WTC11 (cell line): ENCODE data around the gene AAGAB. TPM values are rescaled to one million over a fixed set of nuclear protein-coding genes. Genes with fewer than 3 reads are reported as not detected.

Experiments used
- ATAC-seq: fragments of 200-7000 bp; cut with Tn5 transposase; 2 replicates; pipeline ENCODE4 v1.10.0; 2021; ENCODE audit warnings: mild to moderate bottlenecking, moderate library complexity
- CTCF ChIA-PET: fragments of 300-600 bp; sonication (Branson Sonifier 250); formaldehyde crosslinking; loops from one replicate; lab custom pipeline; 2021; ENCODE audit warnings: antibody characterized with exemption; lab: Charles Lee
- POLR2A ChIA-PET: fragments of 350-600 bp; sonication (Branson Sonifier 250); formaldehyde crosslinking; loops from one replicate; lab custom pipeline; 2021; ENCODE audit warnings: antibody characterized with exemption; lab: Charles Lee
- DNase-seq: peaks from one replicate; pipeline ENCODE4 v3.0.0; 2021; ENCODE audit warnings: low spot score
- H3K27ac Mint-ChIP-seq: 2 replicates; pipeline ENCODE4 v1.8.0; 2021; ENCODE audit warnings: mixed read lengths
- H3K27me3 Mint-ChIP-seq: 2 replicates; pipeline ENCODE4 v1.8.0; 2021; ENCODE audit warnings: low read depth, mild to moderate bottlenecking, moderate library complexity, mixed read lengths
- H3K36me3 Mint-ChIP-seq: 2 replicates; pipeline ENCODE4 v1.8.0; 2021; ENCODE audit warnings: mixed read lengths
- H3K4me1 Mint-ChIP-seq: 2 replicates; pipeline ENCODE4 v1.8.0; 2022; ENCODE audit warnings: mixed read lengths
- H3K4me3 Mint-ChIP-seq: 2 replicates; pipeline ENCODE4 v1.8.0; 2021; ENCODE audit warnings: mild to moderate bottlenecking, moderate library complexity, mixed read lengths
- H3K9me3 Mint-ChIP-seq: 2 replicates; pipeline ENCODE4 v1.8.0; 2021; ENCODE audit warnings: mixed read lengths
- CREB1 ChIP-seq: sonication (generic); formaldehyde crosslinking; IDR thresholded peaks from 2 replicates; pipeline ENCODE4 v1.8.0; 2023; ENCODE audit warnings: mild to moderate bottlenecking, missing genetic modification reagents
- CTCF ChIP-seq: fragments of 200-600 bp; IDR thresholded peaks from 2 replicates; pipeline ENCODE4 v1.8.0; 2022; ENCODE audit warnings: antibody characterized with exemption
- E2F5 ChIP-seq: sonication (generic); formaldehyde crosslinking; IDR thresholded peaks from 2 replicates; pipeline ENCODE4 v1.8.1; 2022; ENCODE audit warnings: mild to moderate bottlenecking, moderate library complexity, missing genetic modification reagents
- ESRRA ChIP-seq: sonication (generic); formaldehyde crosslinking; IDR thresholded peaks from 2 replicates; pipeline ENCODE4 v1.8.1; 2022; ENCODE audit warnings: mild to moderate bottlenecking, missing genetic modification reagents, borderline replicate concordance
- ETV6 ChIP-seq: sonication (generic); formaldehyde crosslinking; IDR thresholded peaks from 2 replicates; pipeline ENCODE4 v1.8.1; 2022; ENCODE audit warnings: mild to moderate bottlenecking, missing genetic modification reagents
- FOXJ3 ChIP-seq: sonication (generic); formaldehyde crosslinking; IDR thresholded peaks from 2 replicates; pipeline ENCODE4 v1.9.0; 2021; ENCODE audit warnings: missing genetic modification reagents, mild to moderate bottlenecking, borderline replicate concordance
- FOXP1 ChIP-seq: sonication (generic); formaldehyde crosslinking; IDR thresholded peaks from 2 replicates; pipeline ENCODE4 v1.8.0; 2022; ENCODE audit warnings: missing genetic modification reagents, mild to moderate bottlenecking, moderate library complexity, borderline replicate concordance
- GABPB1 ChIP-seq: sonication (generic); formaldehyde crosslinking; IDR thresholded peaks from 2 replicates; pipeline ENCODE4 v1.8.1; 2023; ENCODE audit warnings: mild to moderate bottlenecking, missing genetic modification reagents
- GTF2I ChIP-seq: fragments of 250-450 bp; sonication (Bioruptor Pico); conservative IDR thresholded peaks from 2 replicates; pipeline ENCODE4 v1.4.0; 2021; ENCODE audit warnings: mild to moderate bottlenecking
- JUN ChIP-seq: sonication (generic); formaldehyde crosslinking; IDR thresholded peaks from 2 replicates; pipeline ENCODE4 v1.8.0; 2023; ENCODE audit warnings: mild to moderate bottlenecking, missing genetic modification reagents
- KAT7 ChIP-seq: sonication (generic); formaldehyde crosslinking; IDR thresholded peaks from 2 replicates; pipeline ENCODE4 v1.8.1; 2023; ENCODE audit warnings: missing genetic modification reagents, mild to moderate bottlenecking, borderline replicate concordance
- MAX ChIP-seq: sonication (generic); formaldehyde crosslinking; IDR thresholded peaks from 2 replicates; pipeline ENCODE4 v1.8.0; 2022; ENCODE audit warnings: mild to moderate bottlenecking, missing genetic modification reagents
- MYBL2 ChIP-seq: sonication (generic); formaldehyde crosslinking; IDR thresholded peaks from 2 replicates; pipeline ENCODE4 v1.8.1; 2023; ENCODE audit warnings: mild to moderate bottlenecking, moderate library complexity, missing genetic modification reagents
- NFE2L1 ChIP-seq: sonication (generic); formaldehyde crosslinking; IDR thresholded peaks from 2 replicates; pipeline ENCODE4 v1.8.1; 2023; ENCODE audit warnings: missing genetic modification reagents
- NFYB ChIP-seq: sonication (generic); formaldehyde crosslinking; conservative IDR thresholded peaks from 2 replicates; pipeline ENCODE4 v1.8.0; 2022; ENCODE audit warnings: low read depth, missing genetic modification reagents
- SMAD4 ChIP-seq: sonication (generic); formaldehyde crosslinking; IDR thresholded peaks from 2 replicates; pipeline ENCODE4 v1.8.0; 2022; ENCODE audit warnings: mild to moderate bottlenecking, missing genetic modification reagents
- SOX15 ChIP-seq: fragments of 250-450 bp; sonication (Bioruptor Pico); IDR thresholded peaks from 2 replicates; pipeline ENCODE4 v1.9.0; 2021; ENCODE audit warnings: mild to moderate bottlenecking
- SP1 ChIP-seq: sonication (generic); formaldehyde crosslinking; conservative IDR thresholded peaks from 2 replicates; pipeline ENCODE4 v1.8.1; 2022; ENCODE audit warnings: missing genetic modification reagents
- TEAD1 ChIP-seq: sonication (generic); formaldehyde crosslinking; IDR thresholded peaks from 2 replicates; pipeline ENCODE4 v1.8.0; 2022; ENCODE audit warnings: mild to moderate bottlenecking, missing genetic modification reagents
- TP53 ChIP-seq: sonication (generic); formaldehyde crosslinking; IDR thresholded peaks from 2 replicates; pipeline ENCODE4 v1.8.1; 2023; ENCODE audit warnings: mild to moderate bottlenecking, missing genetic modification reagents
- ZNF121 ChIP-seq: sonication (generic); formaldehyde crosslinking; IDR thresholded peaks from 2 replicates; pipeline ENCODE4 v1.8.0; 2023; ENCODE audit warnings: missing genetic modification reagents
- ZNF138 ChIP-seq: sonication (generic); formaldehyde crosslinking; conservative IDR thresholded peaks from 2 replicates; pipeline ENCODE4 v1.8.1; 2022; ENCODE audit warnings: mild to moderate bottlenecking, moderate library complexity, missing genetic modification reagents
- ZNF263 ChIP-seq: sonication (generic); formaldehyde crosslinking; IDR thresholded peaks from 2 replicates; pipeline ENCODE4 v1.8.1; 2022; ENCODE audit warnings: low read depth, mild to moderate bottlenecking, moderate library complexity, missing genetic modification reagents
- total RNA-seq: library from RNA; stranded (reverse); gene quantifications from 3 replicates; pipeline ENCODE4 v1.2.3, GENCODE V29; 2021
- TF ChIP-seq, protein P1 (sequence below): fragments of 250-450 bp; sonication (Bioruptor Pico); IDR thresholded peaks from 2 replicates; pipeline ENCODE4 v1.9.0; 2021; ENCODE audit warnings: moderate library complexity, mild to moderate bottlenecking, inconsistent platforms, borderline replicate concordance
- TF ChIP-seq, protein P2 (sequence below): sonication (generic); formaldehyde crosslinking; IDR thresholded peaks from 2 replicates; pipeline ENCODE4 v1.8.1; 2022; ENCODE audit warnings: mild to moderate bottlenecking, missing genetic modification reagents, moderate library complexity, borderline replicate concordance
- TF ChIP-seq, protein P3 (sequence below): sonication (generic); formaldehyde crosslinking; IDR thresholded peaks from 2 replicates; pipeline ENCODE4 v1.8.1; 2023; ENCODE audit warnings: mild to moderate bottlenecking, missing genetic modification reagents, moderate library complexity
- TF ChIP-seq, protein P4 (sequence below): sonication (generic); formaldehyde crosslinking; IDR thresholded peaks from 2 replicates; pipeline ENCODE4 v1.8.0; 2022; ENCODE audit warnings: mild to moderate bottlenecking, missing genetic modification reagents

Gene AAGAB
- total RNA-seq, 1 experiment from 2014 or later: 41.7 TPM

- POLR2A ChIA-PET: interaction anchor here (1.1 to 1.2 kb wide), 2 partner anchors 17 to 100 kb away, joined by 3 to 4 read pairs; no protein-coding TSS in a partner anchor
- CTCF ChIA-PET: interaction anchor here (0.5 to 2.9 kb wide), 26 partner anchors 10 to 543 kb away, joined by 3 to 16 read pairs (median 4); no protein-coding TSS in a partner anchor
- Mint-ChIP-seq H3K36me3 (peaks cover 15% of the 10 kb centered on the region), H3K4me1 (peaks cover 82% of the 10 kb centered on the region), H3K27me3 (no peaks in the 10 kb centered on the region), H3K27ac (peak overlapping the region; percentile 97), H3K4me3 (peak overlapping the region; percentile 47), H3K9me3 (no peaks in the 10 kb centered on the region)
- DNase-seq (peak; percentile 45), ATAC-seq (peak; percentile 85)
- TF ChIP-seq NFE2L1 (CRISPR knock-in tag) (no peak), ZNF121 (CRISPR knock-in tag) (0 out of 2 replicates have a peak, but pooled peaks have one; percentile 7), GABPB1 (CRISPR knock-in tag) (no peak), SP1 (CRISPR knock-in tag) (no peak), TP53 (0 out of 2 replicates have a peak, but pooled peaks have one; percentile 12), ETV6 (CRISPR knock-in tag) (peak; percentile 76)
Observed at GRCh38 chr15:67165254-67166253, 88.9 kb downstream of the AAGAB start.

DNA sequence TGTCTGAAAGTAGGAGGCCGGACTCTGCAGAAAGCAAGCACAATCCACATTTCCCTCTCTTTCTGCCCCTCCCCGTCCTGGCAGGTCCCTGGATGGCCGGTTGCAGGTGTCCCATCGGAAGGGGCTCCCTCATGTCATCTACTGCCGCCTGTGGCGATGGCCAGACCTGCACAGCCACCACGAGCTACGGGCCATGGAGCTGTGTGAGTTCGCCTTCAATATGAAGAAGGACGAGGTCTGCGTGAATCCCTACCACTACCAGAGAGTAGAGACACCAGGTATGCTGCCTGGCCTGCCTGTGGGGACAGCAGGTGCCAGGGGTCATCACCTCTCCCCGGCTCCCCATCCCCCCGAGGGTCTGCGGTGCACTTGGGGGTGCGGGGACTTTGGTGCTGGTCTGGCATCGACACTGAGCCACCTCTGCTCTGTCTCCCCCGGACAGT lies 89.6 kb downstream of the AAGAB start:
- ChIA-PET CTCF (interaction anchor here (0.5 to 2.9 kb wide), 26 partner anchors 11 to 542 kb away, joined by 3 to 16 read pairs (median 4); no protein-coding TSS in a partner anchor), POLR2A (interaction anchor here (1.2 kb wide), 1 partner anchor 99 kb away, joined by 3 read pairs; no protein-coding TSS in a partner anchor)
- Mint-ChIP-seq H3K4me1 (peaks cover 76% of the 10 kb centered on the region), H3K4me3 (0 out of 2 replicates have a peak overlapping the region, but pooled peaks have one; percentile 18), H3K27ac (peak overlapping the region; percentile 97), H3K9me3 (no peaks in the 10 kb centered on the region), H3K36me3 (peaks cover 15% of the 10 kb centered on the region), H3K27me3 (no peaks in the 10 kb centered on the region)
- peak; percentile 56 for ATAC-seq
- peak; percentile 75 for DNase-seq
- no peak for TF ChIP-seq GTF2I (CRISPR knock-in tag)
- 0 out of 2 replicates have a peak, but pooled peaks have one; percentile 2 for TF ChIP-seq TP53
- TF ChIP-seq JUN (CRISPR knock-in tag): no peak
- no peak for TF ChIP-seq ZNF138 (CRISPR knock-in tag)
- TF ChIP-seq, protein P1, sequence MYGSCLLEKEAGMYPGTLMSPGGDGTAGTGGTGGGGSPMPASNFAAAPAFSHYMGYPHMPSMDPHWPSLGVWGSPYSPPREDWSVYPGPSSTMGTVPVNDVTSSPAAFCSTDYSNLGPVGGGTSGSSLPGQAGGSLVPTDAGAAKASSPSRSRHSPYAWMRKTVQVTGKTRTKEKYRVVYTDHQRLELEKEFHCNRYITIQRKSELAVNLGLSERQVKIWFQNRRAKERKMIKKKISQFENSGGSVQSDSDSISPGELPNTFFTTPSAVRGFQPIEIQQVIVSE (CRISPR knock-in tag): no peak
- no peak for TF ChIP-seq NFYB (CRISPR knock-in tag)
- no peak for TF ChIP-seq SOX15 (CRISPR knock-in tag)
- no peak for TF ChIP-seq SMAD4 (CRISPR knock-in tag)
- TF ChIP-seq CREB1 (CRISPR knock-in tag): no peak
- TF ChIP-seq, protein P2, sequence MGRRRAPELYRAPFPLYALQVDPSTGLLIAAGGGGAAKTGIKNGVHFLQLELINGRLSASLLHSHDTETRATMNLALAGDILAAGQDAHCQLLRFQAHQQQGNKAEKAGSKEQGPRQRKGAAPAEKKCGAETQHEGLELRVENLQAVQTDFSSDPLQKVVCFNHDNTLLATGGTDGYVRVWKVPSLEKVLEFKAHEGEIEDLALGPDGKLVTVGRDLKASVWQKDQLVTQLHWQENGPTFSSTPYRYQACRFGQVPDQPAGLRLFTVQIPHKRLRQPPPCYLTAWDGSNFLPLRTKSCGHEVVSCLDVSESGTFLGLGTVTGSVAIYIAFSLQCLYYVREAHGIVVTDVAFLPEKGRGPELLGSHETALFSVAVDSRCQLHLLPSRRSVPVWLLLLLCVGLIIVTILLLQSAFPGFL (CRISPR knock-in tag): no peak
- TF ChIP-seq, protein P3, sequence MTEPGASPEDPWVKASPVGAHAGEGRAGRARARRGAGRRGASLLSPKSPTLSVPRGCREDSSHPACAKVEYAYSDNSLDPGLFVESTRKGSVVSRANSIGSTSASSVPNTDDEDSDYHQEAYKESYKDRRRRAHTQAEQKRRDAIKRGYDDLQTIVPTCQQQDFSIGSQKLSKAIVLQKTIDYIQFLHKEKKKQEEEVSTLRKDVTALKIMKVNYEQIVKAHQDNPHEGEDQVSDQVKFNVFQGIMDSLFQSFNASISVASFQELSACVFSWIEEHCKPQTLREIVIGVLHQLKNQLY (CRISPR knock-in tag): no peak
- TF ChIP-seq KAT7 (CRISPR knock-in tag): no peak
- TF ChIP-seq ZNF263 (CRISPR knock-in tag): no peak
- TF ChIP-seq FOXJ3 (CRISPR knock-in tag): no peak
- TF ChIP-seq ESRRA (CRISPR knock-in tag): 0 out of 2 replicates have a peak, but pooled peaks have one; percentile 40
- TF ChIP-seq MYBL2 (CRISPR knock-in tag): no peak
- no peak for TF ChIP-seq CTCF
- TF ChIP-seq SP1 (CRISPR knock-in tag): 0 out of 2 replicates have a peak, but pooled peaks have one; percentile 38
- no peak for TF ChIP-seq E2F5 (CRISPR knock-in tag)
- TF ChIP-seq FOXP1 (CRISPR knock-in tag): peak; percentile 84; the same call in 1 of the 2 replicates
- TF ChIP-seq MAX (CRISPR knock-in tag): peak; percentile 81
- 0 out of 2 replicates have a peak, but pooled peaks have one; percentile 20 for TF ChIP-seq TEAD1
- TF ChIP-seq, protein P4, sequence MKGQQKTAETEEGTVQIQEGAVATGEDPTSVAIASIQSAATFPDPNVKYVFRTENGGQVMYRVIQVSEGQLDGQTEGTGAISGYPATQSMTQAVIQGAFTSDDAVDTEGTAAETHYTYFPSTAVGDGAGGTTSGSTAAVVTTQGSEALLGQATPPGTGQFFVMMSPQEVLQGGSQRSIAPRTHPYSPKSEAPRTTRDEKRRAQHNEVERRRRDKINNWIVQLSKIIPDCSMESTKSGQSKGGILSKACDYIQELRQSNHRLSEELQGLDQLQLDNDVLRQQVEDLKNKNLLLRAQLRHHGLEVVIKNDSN: no peak
- TF ChIP-seq ZNF121 (CRISPR knock-in tag): no peak
- TF ChIP-seq ETV6 (CRISPR knock-in tag): no peak
